HL-60 (cell line): ENCODE data around the gene MYCN.

Source experiments
- DNase-seq, 2 experiments: peaks; one replicate each; pipeline ENCODE4 v3.0.0-alpha.2; 2010 to 2020; ENCODE audit warnings: low read depth in 1 of 2, low spot score in 1 of 2
- H3K27ac ChIP-seq: fragments of 250-450 bp; sonication (Bioruptor Pico); replicated peaks from 2 replicates; pipeline ENCODE4 v1.5.1; 2020; ENCODE audit warnings: mild to moderate bottlenecking, moderate library complexity
- H3K27me3 ChIP-seq: fragments of 250-450 bp; sonication (Bioruptor Pico); 2 replicates; pipeline ENCODE4 v1.5.1; 2021; ENCODE audit warnings: mild to moderate bottlenecking, moderate library complexity; ENCODE audit not compliant: insufficient read depth, poor library complexity, severe bottlenecking
- H3K4me3 ChIP-seq: replicated peaks from 2 replicates; pipeline ENCODE4 v1.5.1; 2011; ENCODE audit warnings: mild to moderate bottlenecking, control low read depth, low read length; ENCODE audit not compliant: insufficient read depth
- CTCF ChIP-seq: IDR thresholded peaks from one replicate; pipeline ENCODE4 v1.5.1; 2011; ENCODE audit warnings: low read length, control low read depth, inconsistent platforms; ENCODE audit not compliant: insufficient read depth
- GABPA ChIP-seq: IDR thresholded peaks from 2 replicates; pipeline ENCODE4 v1.6.1; 2012; ENCODE audit warnings: low read depth
- POLR2AphosphoS5 ChIP-seq: IDR thresholded peaks from 2 replicates; pipeline ENCODE4 v1.6.1; 2012; ENCODE audit warnings: low read depth
- REST ChIP-seq: IDR thresholded peaks from 2 replicates; pipeline ENCODE4 v1.6.1; 2012; ENCODE audit warnings: low read depth; ENCODE audit not compliant: insufficient replicate concordance
- SPI1 ChIP-seq: IDR thresholded peaks from 2 replicates; pipeline ENCODE4 v1.6.1; 2012; ENCODE audit warnings: low read depth, mild to moderate bottlenecking, borderline replicate concordance

The MYCN gene

DNA sequence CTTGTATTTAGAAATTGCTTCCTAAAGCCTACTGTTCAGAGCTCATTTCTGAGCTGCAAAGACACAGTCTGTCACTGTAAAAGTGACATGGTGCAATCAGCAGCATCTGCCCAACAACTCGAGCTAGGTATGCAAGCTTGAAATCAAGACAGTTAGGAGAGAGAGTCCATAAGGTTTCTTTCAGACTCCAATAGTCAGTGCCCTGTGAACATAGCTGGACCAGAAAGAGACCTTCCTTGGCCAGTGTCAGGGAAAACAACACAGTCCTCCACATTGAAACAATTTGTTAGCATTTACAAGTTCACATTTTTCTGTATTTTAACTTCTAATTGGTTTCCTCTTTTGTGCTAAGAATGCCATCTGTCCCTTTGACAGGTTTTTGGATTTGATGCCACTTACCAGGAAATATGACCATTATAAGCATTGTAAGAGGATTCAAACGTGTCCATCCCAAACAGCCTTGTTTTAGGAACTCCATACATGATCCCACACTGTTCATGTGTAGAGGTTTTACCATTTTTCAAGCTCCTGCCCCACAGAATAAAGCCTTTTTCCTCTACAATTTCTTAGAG lies 8.9 kb upstream of the MYCN start:
- Histone ChIP-seq H3K27me3 (no peaks in the 10 kb centered on the region), H3K27ac (no peak overlapping the region), H3K4me3 (no peak overlapping the region)
- DNase-seq, result no peak
- TF ChIP-seq POLR2AphosphoS5, result no peak
- no peak for TF ChIP-seq REST
- TF ChIP-seq CTCF, result no peak
- TF ChIP-seq GABPA, result no peak
- TF ChIP-seq SPI1, result no peak

DNA sequence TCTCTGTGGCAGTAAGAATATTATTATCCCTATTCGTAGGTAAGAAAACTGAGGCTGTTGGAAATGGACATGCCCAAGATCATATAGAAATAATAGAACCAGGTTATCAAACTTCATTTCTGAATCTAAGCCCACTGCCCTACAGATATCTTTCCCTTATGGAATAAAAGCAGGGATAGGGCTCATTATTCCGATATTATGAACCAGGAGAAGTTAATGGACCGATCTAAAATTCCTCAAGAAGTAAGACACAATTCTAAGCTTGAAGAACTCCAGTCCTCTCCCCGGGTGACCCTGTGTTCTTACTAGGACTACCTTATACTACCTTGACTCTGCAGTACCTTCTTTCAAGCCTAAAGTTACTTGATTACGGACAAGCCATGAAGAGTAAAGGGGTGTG lies 8.4 kb upstream of the MYCN start:
- Histone ChIP-seq H3K4me3 (no peak overlapping the region), H3K27me3 (no peaks in the 10 kb centered on the region), H3K27ac (no peak overlapping the region)
- no peak for DNase-seq
- TF ChIP-seq GABPA (no peak), REST (no peak), POLR2AphosphoS5 (no peak), SPI1 (no peak), CTCF (no peak)

GRCh38 chr2:15932394-15933183 lies 7.8 kb upstream of the MYCN start:
- H3K4me3 ChIP-seq, result no peak overlapping the region
- no peak for DNase-seq
- no peak overlapping the region for H3K27ac ChIP-seq
- TF ChIP-seq POLR2AphosphoS5 (no peak), REST (no peak), CTCF (no peak), SPI1 (no peak), GABPA (no peak)
- H3K27me3 ChIP-seq, result peaks cover 4% of the 10 kb centered on the region
